M059J (cell line): ENCODE data around the gene SYT1. TPM values are rescaled to one million over a fixed set of nuclear protein-coding genes. Genes with fewer than 3 reads are reported as not detected.

Experiments used
- DNase-seq: peaks from one replicate; pipeline ENCODE4 v3.0.0-alpha.2; 2012; ENCODE audit warnings: low read depth
- total RNA-seq: library from RNA; depleted of rRNA; stranded (reverse); fragments of >200 nt; shearing (Covaris generic); gene quantifications from 2 replicates; pipeline ENCODE4 v1.2.3, GENCODE V29; 2014

SYT1 gene
- total RNA-seq, 1 experiment from 2014 or later: 8.7 TPM

DNA sequence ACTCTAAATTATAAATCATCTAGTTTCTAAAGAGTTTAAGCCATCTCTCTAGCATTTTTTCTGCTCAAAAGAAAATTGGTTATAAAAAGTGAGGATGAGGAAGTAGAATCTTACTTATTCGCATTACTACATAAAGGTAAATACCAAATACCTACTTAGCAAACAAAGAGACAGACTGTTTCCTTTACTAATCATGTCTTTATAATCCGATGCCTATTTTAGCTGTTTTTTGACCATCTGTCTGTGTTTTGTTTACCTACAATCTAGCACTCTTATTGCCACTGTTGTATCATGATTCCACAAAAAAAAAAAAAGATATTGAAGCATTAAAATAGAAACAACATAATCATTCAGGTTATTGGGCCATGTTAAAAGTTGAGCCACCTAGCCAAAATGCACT lies 430.0 kb downstream of the SYT1 start:
- no peak for DNase-seq

- DNase-seq: no peak
Observed at GRCh38 chr12:79295572-79295971, 431.0 kb downstream of the SYT1 start.

DNA sequence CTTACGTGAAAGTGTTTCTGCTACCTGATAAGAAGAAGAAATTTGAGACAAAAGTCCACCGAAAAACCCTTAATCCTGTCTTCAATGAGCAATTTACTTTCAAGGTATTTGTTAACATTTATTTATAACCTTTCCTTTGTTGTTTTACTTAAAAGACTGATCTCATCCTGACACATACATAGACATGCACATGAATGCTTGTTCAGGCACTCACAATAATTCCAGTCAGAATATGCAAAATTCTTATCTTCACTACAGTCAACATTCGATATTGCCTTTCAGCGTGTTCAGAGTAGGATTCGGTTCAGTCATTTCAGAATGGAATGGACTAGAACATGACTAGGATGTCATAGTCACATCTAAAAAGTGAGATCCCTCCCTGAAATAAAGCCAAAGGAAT lies 431.6 kb downstream of the SYT1 start:
- DNase-seq: no peak

DNA sequence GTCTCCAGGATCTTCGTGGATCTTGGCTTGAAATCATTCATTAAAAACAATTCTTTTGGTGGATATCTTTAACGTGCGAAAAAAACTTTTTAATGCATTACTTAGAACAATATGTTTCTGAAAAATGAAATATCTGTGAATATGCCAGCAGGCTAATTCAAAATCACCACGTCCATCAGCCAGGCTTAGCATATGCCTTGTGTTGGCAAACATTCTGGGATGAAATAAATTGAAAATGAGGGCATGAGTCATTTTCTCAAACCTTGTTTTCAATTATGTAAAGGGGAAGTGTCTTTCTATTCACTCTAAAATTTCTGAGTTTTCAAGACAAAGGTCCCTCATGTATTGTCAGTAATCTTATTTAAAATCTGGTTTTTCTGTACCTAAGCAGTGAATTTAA lies 432.3 kb downstream of the SYT1 start:
- DNase-seq: no peak

DNA sequence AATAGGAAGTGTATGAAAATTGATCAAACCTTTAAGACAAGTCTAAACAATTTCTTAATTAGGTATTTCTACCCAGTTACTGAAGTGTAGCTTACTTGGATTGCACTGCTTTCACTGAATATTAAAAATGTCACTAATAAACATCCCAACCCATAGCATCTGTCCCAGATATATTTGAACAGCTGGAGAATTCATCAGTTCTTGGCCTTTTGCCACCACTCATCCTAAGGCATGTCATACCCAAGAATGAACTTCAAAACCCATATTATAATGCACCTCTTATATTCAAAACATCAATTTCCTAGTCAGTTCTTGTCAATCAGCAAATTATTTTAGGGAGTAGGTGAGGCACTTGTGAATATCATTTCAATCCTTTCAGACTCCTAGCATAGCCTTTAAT lies 433.9 kb downstream of the SYT1 start:
- DNase-seq: no peak

DNA sequence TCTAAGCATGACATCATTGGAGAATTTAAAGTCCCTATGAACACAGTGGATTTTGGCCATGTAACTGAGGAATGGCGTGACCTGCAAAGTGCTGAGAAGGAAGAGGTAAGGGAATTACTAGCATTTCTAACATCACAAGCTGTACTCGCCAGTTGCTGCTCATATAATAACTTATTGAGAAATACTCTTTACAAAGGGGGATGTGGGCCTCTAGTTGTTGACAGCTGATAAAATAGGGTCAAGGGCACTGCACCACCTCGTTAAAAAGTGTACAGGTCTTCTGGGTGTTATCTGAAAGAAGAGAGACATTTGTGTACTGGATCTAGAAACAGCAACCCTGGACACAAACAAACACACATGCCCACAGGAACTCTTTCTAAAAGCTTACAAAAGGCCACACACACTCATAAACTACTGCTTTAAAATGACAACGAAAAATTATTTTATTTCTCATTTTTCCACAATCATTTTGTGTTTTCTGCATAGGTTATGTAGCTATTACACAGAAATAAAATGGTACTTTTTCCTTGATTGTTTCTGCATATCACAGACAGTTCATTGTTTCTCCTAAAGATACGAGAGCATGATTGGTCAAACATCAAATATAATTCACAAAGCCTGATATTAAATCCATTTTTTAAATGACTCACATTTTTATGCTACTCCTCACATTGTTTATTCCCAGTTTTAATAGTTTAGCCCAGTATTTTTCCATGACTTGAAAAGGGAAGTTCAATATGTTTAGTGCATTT lies 435.0 kb downstream of the SYT1 start:
- DNase-seq: no peak

DNA sequence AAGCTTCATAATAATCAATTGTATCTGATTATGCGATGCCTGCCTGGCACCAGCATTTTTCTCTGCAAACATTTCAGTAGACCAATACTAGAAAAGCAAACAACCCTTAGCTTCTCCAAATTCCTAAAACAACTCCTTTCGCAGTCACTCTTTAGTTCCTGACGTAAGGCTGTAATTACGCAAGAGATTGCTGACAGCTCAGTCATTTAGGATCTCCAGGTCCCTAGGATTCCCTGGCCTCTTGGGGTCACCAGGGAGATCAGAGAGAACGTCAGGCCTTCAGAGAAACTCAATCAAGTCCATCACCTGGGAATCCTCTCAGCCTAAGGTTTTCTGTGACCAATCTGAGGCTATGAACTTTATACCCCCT lies 435.6 kb downstream of the SYT1 start:
- no peak for DNase-seq

GRCh38 chr12:79301181-79301580 lies 436.6 kb downstream of the SYT1 start:
- DNase-seq: no peak

DNA sequence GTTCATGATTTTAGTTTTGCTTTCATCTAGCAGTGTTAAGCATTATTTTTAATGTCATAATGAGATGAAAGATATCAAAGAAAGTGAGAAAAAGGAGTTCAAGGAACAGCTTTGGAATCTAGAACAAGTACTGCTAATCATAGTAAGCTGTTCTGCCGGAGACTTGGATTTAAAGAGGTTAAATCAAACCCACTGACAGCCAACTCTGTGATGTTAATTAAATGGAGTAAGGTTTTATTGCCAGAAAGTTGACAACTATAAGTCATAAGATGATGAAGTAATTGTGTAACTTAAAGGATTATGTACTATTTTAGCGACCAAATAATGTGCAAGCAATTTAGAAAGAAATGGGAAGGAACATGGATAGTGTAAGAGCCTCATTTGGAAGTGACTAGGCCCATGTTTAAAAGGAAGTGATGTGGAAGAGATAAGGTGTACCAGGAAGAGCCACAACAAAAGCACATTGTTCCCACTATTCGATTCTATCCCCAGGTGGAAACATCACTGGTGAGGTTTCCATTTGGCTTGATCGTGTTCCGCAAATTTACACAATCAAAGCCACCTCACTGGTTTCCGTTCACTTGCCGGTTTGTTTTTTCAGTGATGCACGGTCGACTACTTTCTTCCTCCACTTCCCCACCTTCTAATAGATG lies 437.7 kb downstream of the SYT1 start:
- DNase-seq: no peak

GRCh38 chr12:79307340-79307739 lies 442.8 kb downstream of the SYT1 start:
- no peak for DNase-seq

DNA sequence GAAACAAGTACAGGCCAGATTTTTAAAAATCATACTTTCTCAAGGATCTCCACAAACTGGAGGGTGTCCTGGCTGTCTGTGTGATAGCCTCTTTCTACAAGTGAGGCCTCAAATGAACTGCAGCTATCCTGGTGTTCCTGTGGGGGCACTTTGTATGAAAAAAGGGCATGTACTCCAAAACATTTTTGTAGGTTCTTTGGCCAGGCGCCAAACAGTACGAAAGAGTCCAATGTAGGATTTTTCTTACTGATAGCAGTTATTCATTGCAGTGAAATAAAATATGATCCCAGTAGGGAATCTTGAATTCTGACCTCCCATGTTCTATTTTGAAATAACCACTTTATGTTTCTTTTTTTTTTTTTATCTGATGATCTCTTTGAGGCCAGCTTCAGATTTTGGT lies 444.5 kb downstream of the SYT1 start:
- no peak for DNase-seq

DNA sequence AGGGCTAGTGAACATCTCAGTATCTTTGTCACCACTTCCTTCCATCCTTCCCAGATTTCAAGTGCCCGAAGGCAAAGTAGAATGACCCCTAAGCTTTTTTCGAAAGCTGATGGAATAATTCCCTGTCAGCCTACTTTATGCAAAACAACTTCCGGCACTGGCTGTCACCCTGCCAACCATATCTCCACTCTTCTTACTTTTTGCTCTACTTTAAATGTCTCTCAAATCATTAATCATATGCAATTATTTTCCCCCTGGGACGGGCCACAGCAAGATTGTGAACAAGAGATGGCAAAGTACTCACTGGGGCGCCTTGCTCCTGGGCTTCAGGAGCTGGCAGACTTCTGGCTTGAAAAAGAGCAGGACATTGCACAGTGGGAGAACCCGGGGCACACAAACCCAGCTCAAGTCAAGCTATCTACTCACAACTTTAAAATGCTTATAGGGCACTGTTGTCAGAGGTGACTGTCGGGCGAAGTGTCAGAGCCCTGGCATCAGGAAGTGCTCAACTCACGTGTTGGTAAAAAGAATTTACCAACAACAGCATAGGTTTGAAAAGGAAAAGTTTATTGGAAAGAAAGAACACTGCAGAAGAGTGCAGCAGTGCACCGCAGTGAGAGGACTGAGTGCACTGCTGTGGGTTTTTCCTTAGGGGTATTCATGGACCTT lies 452.7 kb downstream of the SYT1 start:
- DNase-seq: no peak

- DNase-seq: no peak
Observed at GRCh38 chr12:79322905-79323304, 458.3 kb downstream of the SYT1 start.

GRCh38 chr12:79324571-79324970 lies 460.0 kb downstream of the SYT1 start:
- no peak for DNase-seq

DNA sequence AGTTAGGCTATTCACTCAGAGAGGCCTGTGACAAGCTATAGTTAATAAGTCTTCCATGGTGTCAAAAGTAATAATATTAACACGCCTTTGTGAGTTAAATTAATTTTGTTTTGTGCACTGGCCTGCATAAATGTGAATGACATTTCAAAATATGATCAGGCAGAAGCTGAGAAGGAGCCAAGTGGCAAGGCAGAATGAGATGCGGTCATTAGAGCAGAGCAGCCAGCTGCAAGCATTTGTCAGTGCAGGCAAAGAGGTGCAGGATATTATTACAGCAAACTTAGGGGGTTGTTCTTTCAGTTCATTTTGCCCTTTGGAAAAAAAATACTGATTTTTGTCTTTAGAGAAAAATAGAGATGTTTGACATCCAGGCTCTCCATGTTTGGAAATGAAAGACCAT lies 461.6 kb downstream of the SYT1 start:
- no peak for DNase-seq

- no peak for DNase-seq
Observed at GRCh38 chr12:79326663-79327062, 462.1 kb downstream of the SYT1 start.

GRCh38 chr12:79327465-79327864 lies 462.9 kb downstream of the SYT1 start:
- no peak for DNase-seq

GRCh38 chr12:79329933-79330332 lies 465.4 kb downstream of the SYT1 start:
- no peak for DNase-seq

DNA sequence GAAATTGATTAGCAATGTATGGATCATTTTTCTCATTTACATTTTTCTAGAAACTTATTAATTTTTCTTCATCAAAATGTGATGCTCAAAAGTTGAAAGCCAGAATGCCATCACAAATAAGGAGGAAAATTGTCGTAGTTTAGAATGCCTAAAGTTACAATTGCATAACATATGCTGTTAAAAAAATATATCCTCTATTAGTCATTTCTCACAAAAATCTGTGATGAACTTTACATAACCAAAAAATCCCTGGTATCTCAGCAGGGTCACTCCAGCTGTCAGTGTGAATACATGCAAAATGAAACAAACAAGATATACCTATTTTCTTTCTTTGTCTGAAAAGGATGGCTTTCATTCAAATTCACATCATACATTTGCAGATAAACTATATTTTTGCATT lies 467.3 kb downstream of the SYT1 start:
- no peak for DNase-seq

GRCh38 chr12:79333144-79333543 lies 468.6 kb downstream of the SYT1 start:
- DNase-seq: no peak

GRCh38 chr12:79337662-79338290 lies 473.2 kb downstream of the SYT1 start:
- DNase-seq: peak; percentile 3
